Activated CD8-positive, alpha-beta T cell treated with anti-CD3 and anti-CD28 coated beads for 36 hours (primary cell): ENCODE measurements around the gene NFYB. TPM values are rescaled to one million over a fixed set of nuclear protein-coding genes. Genes with fewer than 3 reads are reported as not detected.

Source experiments
- ATAC-seq: fragments of 200-7000 bp; cut with Tn5 transposase; one replicate; pipeline ENCODE4 v1.10.0; 2021; ENCODE audit warnings: mild to moderate bottlenecking, moderate library complexity
- CTCF ChIA-PET: fragments of 350-600 bp; sonication (Branson Sonifier 250); formaldehyde crosslinking; loops from one replicate; lab custom pipeline; 2021; ENCODE audit warnings: antibody characterized with exemption; lab: Charles Lee
- POLR2A ChIA-PET: fragments of 350-600 bp; sonication (Branson Sonifier 250); formaldehyde crosslinking; loops from one replicate; lab custom pipeline; 2021; ENCODE audit warnings: antibody characterized with exemption; lab: Charles Lee
- DNase-seq: peaks from one replicate; pipeline ENCODE4 v3.0.0-alpha.2; 2020
- H3K27ac Mint-ChIP-seq: one replicate; pipeline ENCODE4 v1.8.0; 2021; ENCODE audit warnings: mild to moderate bottlenecking, mixed read lengths
- H3K27me3 Mint-ChIP-seq: one replicate; pipeline ENCODE4 v1.8.0; 2021; ENCODE audit warnings: mixed read lengths
- H3K36me3 Mint-ChIP-seq: one replicate; pipeline ENCODE4 v1.8.0; 2021; ENCODE audit warnings: low read depth, mixed read lengths
- H3K4me1 Mint-ChIP-seq: one replicate; pipeline ENCODE4 v1.8.0; 2021; ENCODE audit warnings: low read depth, mixed read lengths
- H3K4me3 Mint-ChIP-seq: one replicate; pipeline ENCODE4 v1.8.0; 2021; ENCODE audit warnings: mild to moderate bottlenecking, moderate library complexity, mixed read lengths
- H3K9me3 Mint-ChIP-seq: one replicate; pipeline ENCODE4 v1.8.0; 2021; ENCODE audit warnings: mixed read lengths
- CTCF ChIP-seq: fragments of 200-600 bp; IDR thresholded peaks from one replicate; pipeline ENCODE4 v1.8.0; 2022; ENCODE audit warnings: antibody characterized with exemption, mild to moderate bottlenecking
- intact Hi-C: fragments of 100-400 bp; cut with micrococcal nuclease; formaldehyde crosslinking; loops from one replicate; pipeline ENCODE4 v1.10.0; 2022
- total RNA-seq, 2 experiments: library from RNA; stranded (reverse); gene quantifications; one replicate each; pipeline ENCODE4 v1.2.3, GENCODE V29; 2021

Gene NFYB
- total RNA-seq, 2 experiments from 2014 or later, result 26.7 to 30.6 TPM

GRCh38 chr12:104167519-104168458 is 29.8 kb upstream of the NFYB start:
- H3K4me1 Mint-ChIP-seq, result peaks cover 4% of the 10 kb centered on the region
- ChIA-PET POLR2A (no interaction called here), CTCF (interaction anchor here (1.3 kb wide), 1 partner anchor 59 kb away, joined by 3 read pairs; no protein-coding TSS in a partner anchor)
- ATAC-seq (no peak), DNase-seq (no peak)
- H3K27me3 Mint-ChIP-seq, result peaks cover 2% of the 10 kb centered on the region
- TF ChIP-seq CTCF, result no peak
- no peaks in the 10 kb centered on the region for H3K36me3 Mint-ChIP-seq
- no peaks in the 10 kb centered on the region for H3K9me3 Mint-ChIP-seq
- H3K27ac Mint-ChIP-seq, result no peak overlapping the region
- intact Hi-C loops, result no loop called here
- no peak overlapping the region for H3K4me3 Mint-ChIP-seq

- CTCF ChIA-PET, result no interaction called here
- intact Hi-C loops, result no loop called here
- DNase-seq, result no peak
- POLR2A ChIA-PET, result interaction anchor here (1.3 kb wide), 1 partner anchor 14 kb away, joined by 3 read pairs; no protein-coding TSS in a partner anchor
- Mint-ChIP-seq H3K4me3 (no peak overlapping the region), H3K4me1 (peaks cover 6% of the 10 kb centered on the region), H3K27ac (no peak overlapping the region), H3K9me3 (no peaks in the 10 kb centered on the region), H3K36me3 (no peaks in the 10 kb centered on the region), H3K27me3 (peaks cover 2% of the 10 kb centered on the region)
- ATAC-seq, result no peak
- no peak for TF ChIP-seq CTCF
Observed at GRCh38 chr12:104166465-104166864, 28.5 kb upstream of the NFYB start.

GRCh38 chr12:104165801-104166200 is 27.8 kb upstream of the NFYB start:
- no peak overlapping the region for H3K4me3 Mint-ChIP-seq
- ChIA-PET CTCF (interaction anchor here (1.0 to 1.1 kb wide), 2 partner anchors 34 to 57 kb away, joined by 3 read pairs; no protein-coding TSS in a partner anchor), POLR2A (interaction anchor here (1.3 kb wide), 1 partner anchor 15 kb away, joined by 3 read pairs; no protein-coding TSS in a partner anchor)
- ATAC-seq, result no peak
- no peak for TF ChIP-seq CTCF
- intact Hi-C loops, result no loop called here
- H3K9me3 Mint-ChIP-seq, result no peaks in the 10 kb centered on the region
- DNase-seq, result no peak
- peaks cover 6% of the 10 kb centered on the region for H3K4me1 Mint-ChIP-seq
- H3K36me3 Mint-ChIP-seq, result no peaks in the 10 kb centered on the region
- H3K27ac Mint-ChIP-seq, result no peak overlapping the region
- peaks cover 2% of the 10 kb centered on the region for H3K27me3 Mint-ChIP-seq

GRCh38 chr12:104164634-104165033 is 26.6 kb upstream of the NFYB start:
- H3K4me3 Mint-ChIP-seq, result no peak overlapping the region
- CTCF ChIA-PET, result no interaction called here
- peaks cover 6% of the 10 kb centered on the region for H3K4me1 Mint-ChIP-seq

More at GRCh38 chr12:104164634-104165033, 26.6 kb upstream of the NFYB start:
- H3K27me3 Mint-ChIP-seq, result peaks cover 3% of the 10 kb centered on the region
- H3K36me3 Mint-ChIP-seq, result no peaks in the 10 kb centered on the region
- intact Hi-C loops, result no loop called here
- H3K27ac Mint-ChIP-seq, result no peak overlapping the region
- TF ChIP-seq CTCF, result no peak
- H3K9me3 Mint-ChIP-seq, result no peaks in the 10 kb centered on the region
- DNase-seq, result no peak
- POLR2A ChIA-PET, result interaction anchor here (1.0 kb wide), 1 partner anchor 26 kb away, joined by 3 read pairs; the partner anchor contains the start of gene NFYB
- ATAC-seq, result no peak
